Measurements from ENCODE around the gene SORCS2. TPM values are rescaled to one million over a fixed set of nuclear protein-coding genes. Genes with fewer than 3 reads are reported as not detected.

Gene SORCS2
- total RNA-seq, 1 experiment from 2014 or later = 0.06 TPM

- Histone ChIP-seq H3K27ac (ENCODE audit: low read depth, low read length, poor library complexity, severe bottlenecking) (no peak overlapping the region), H3K4me3 (ENCODE audit: low read depth, low read length, poor library complexity, severe bottlenecking) (no peak overlapping the region), H3K9me3 (ENCODE audit: low read depth, low read length, poor library complexity, severe bottlenecking) (peaks cover 2% of the 10 kb centered on the region), H3K27me3 (replicated peaks; ENCODE audit: insufficient read depth, low read depth, low read length, poor library complexity) (no peaks in the 10 kb centered on the region), H3K4me1 (ENCODE audit: insufficient read depth, low read length, poor library complexity, severe bottlenecking) (no peaks in the 10 kb centered on the region), H3K36me3 (ENCODE audit: insufficient read depth, low read length, poor library complexity, severe bottlenecking) (no peaks in the 10 kb centered on the region)
- BruUV-seq (replicated peaks) = no TSS peak
- DNase-seq (ENCODE audit: low spot score) = no peak
- TF ChIP-seq EZH2 (IDR thresholded peaks at IDR 0.05; ENCODE audit: borderline replicate concordance, low read depth, low read length, poor library complexity, severe bottlenecking) = no peak
- TF ChIP-seq, protein P1, sequence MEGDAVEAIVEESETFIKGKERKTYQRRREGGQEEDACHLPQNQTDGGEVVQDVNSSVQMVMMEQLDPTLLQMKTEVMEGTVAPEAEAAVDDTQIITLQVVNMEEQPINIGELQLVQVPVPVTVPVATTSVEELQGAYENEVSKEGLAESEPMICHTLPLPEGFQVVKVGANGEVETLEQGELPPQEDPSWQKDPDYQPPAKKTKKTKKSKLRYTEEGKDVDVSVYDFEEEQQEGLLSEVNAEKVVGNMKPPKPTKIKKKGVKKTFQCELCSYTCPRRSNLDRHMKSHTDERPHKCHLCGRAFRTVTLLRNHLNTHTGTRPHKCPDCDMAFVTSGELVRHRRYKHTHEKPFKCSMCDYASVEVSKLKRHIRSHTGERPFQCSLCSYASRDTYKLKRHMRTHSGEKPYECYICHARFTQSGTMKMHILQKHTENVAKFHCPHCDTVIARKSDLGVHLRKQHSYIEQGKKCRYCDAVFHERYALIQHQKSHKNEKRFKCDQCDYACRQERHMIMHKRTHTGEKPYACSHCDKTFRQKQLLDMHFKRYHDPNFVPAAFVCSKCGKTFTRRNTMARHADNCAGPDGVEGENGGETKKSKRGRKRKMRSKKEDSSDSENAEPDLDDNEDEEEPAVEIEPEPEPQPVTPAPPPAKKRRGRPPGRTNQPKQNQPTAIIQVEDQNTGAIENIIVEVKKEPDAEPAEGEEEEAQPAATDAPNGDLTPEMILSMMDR (conservative IDR thresholded peaks at IDR 0.05; ENCODE audit: low read depth, low read length) = no peak
- CTCF ChIA-PET = no interaction called here
- POLR2A ChIA-PET (ENCODE audit: low non-redundant PET) = no interaction called here
- intact Hi-C loops (cut with micrococcal nuclease; ENCODE audit: unreplicated experiment) = no loop called here
Observed at GRCh38 chr4:7558436-7558835, 366.1 kb downstream of the SORCS2 start.

- no peaks in the 10 kb centered on the region for H3K9me3 ChIP-seq (ENCODE audit: low read depth, low read length, poor library complexity, severe bottlenecking)
- POLR2A ChIA-PET (ENCODE audit: low non-redundant PET) = no interaction called here
- CTCF ChIA-PET = no interaction called here
- no peak overlapping the region for H3K27ac ChIP-seq (ENCODE audit: low read depth, low read length, poor library complexity, severe bottlenecking)
- no peaks in the 10 kb centered on the region for H3K27me3 ChIP-seq (replicated peaks; ENCODE audit: insufficient read depth, low read depth, low read length, poor library complexity)
- BruUV-seq (replicated peaks) = no TSS peak
- no peak overlapping the region for H3K4me3 ChIP-seq (ENCODE audit: low read depth, low read length, poor library complexity, severe bottlenecking)
- intact Hi-C loops (cut with micrococcal nuclease; ENCODE audit: unreplicated experiment) = no loop called here
- no peak for TF ChIP-seq EZH2 (IDR thresholded peaks at IDR 0.05; ENCODE audit: borderline replicate concordance, low read depth, low read length, poor library complexity, severe bottlenecking)
- TF ChIP-seq, protein P1 (conservative IDR thresholded peaks at IDR 0.05; ENCODE audit: low read depth, low read length) = no peak
- H3K4me1 ChIP-seq (ENCODE audit: insufficient read depth, low read length, poor library complexity, severe bottlenecking) = no peaks in the 10 kb centered on the region
- DNase-seq (ENCODE audit: low spot score) = no peak
- no peaks in the 10 kb centered on the region for H3K36me3 ChIP-seq (ENCODE audit: insufficient read depth, low read length, poor library complexity, severe bottlenecking)
Observed at GRCh38 chr4:7559316-7559715, 367.0 kb downstream of the SORCS2 start.

GRCh38 chr4:7559741-7560395 is 367.5 kb downstream of the SORCS2 start:
- DNase-seq (ENCODE audit: low spot score) = no peak
- ChIA-PET CTCF (no interaction called here), POLR2A (ENCODE audit: low non-redundant PET) (no interaction called here)
- no peak overlapping the region for H3K27ac ChIP-seq (ENCODE audit: low read depth, low read length, poor library complexity, severe bottlenecking)
- H3K36me3 ChIP-seq (ENCODE audit: insufficient read depth, low read length, poor library complexity, severe bottlenecking) = no peaks in the 10 kb centered on the region
- no peaks in the 10 kb centered on the region for H3K27me3 ChIP-seq (replicated peaks; ENCODE audit: insufficient read depth, low read depth, low read length, poor library complexity)
- intact Hi-C loops (cut with micrococcal nuclease; ENCODE audit: unreplicated experiment) = no loop called here
- H3K4me3 ChIP-seq (ENCODE audit: low read depth, low read length, poor library complexity, severe bottlenecking) = no peak overlapping the region
- TF ChIP-seq, protein P1 (conservative IDR thresholded peaks at IDR 0.05; ENCODE audit: low read depth, low read length) = no peak
- no peak for TF ChIP-seq EZH2 (IDR thresholded peaks at IDR 0.05; ENCODE audit: borderline replicate concordance, low read depth, low read length, poor library complexity, severe bottlenecking)
- H3K9me3 ChIP-seq (ENCODE audit: low read depth, low read length, poor library complexity, severe bottlenecking) = no peaks in the 10 kb centered on the region
- no TSS peak for BruUV-seq (replicated peaks)
- H3K4me1 ChIP-seq (ENCODE audit: insufficient read depth, low read length, poor library complexity, severe bottlenecking) = no peaks in the 10 kb centered on the region

Measured in A673 (cell line).